HepG2 (cell line): Measurements from ENCODE around the gene PLEKHM2. TPM values are rescaled to one million over a fixed set of nuclear protein-coding genes. Genes with fewer than 3 reads are reported as not detected.

Experiments used
- HNRNPUL1 ChIP-seq: fragments of 200-400 bp; formaldehyde crosslinking; IDR thresholded peaks from 2 replicates; pipeline ENCODE4 v1.6.1; 2017; ENCODE audit warnings: low read depth, mild to moderate bottlenecking, low read length, moderate library complexity
- MAFG ChIP-seq: sonication (generic); formaldehyde crosslinking; IDR thresholded peaks from 2 replicates; pipeline ENCODE4 v1.5.1; 2020; ENCODE audit warnings: mild to moderate bottlenecking, missing genetic modification reagents
- MYC ChIP-seq: sonication (generic); formaldehyde crosslinking; IDR thresholded peaks from 2 replicates; pipeline ENCODE4 v1.9.0; 2021; ENCODE audit warnings: missing genetic modification reagents, borderline replicate concordance
- RBM39 ChIP-seq: fragments of 200-400 bp; formaldehyde crosslinking; IDR thresholded peaks from one replicate; pipeline ENCODE4 v1.6.1; 2018; ENCODE audit warnings: antibody characterized with exemption, mild to moderate bottlenecking, low read depth, low read length; ENCODE audit not compliant: poor library complexity, severe bottlenecking
- SKI ChIP-seq: fragments of 450-650 bp; IDR thresholded peaks from one replicate; pipeline ENCODE4 v1.6.1; 2018; ENCODE audit warnings: mild to moderate bottlenecking; ENCODE audit not compliant: partially characterized antibody
- SNRNP70 ChIP-seq: fragments of 200-400 bp; formaldehyde crosslinking; IDR thresholded peaks from 2 replicates; pipeline ENCODE4 v1.6.1; 2017; ENCODE audit warnings: mild to moderate bottlenecking, low read depth, low read length, moderate library complexity
- TBX3 ChIP-seq: fragments of 450-650 bp; IDR thresholded peaks from 2 replicates; pipeline ENCODE4 v1.6.1; 2017; ENCODE audit warnings: antibody characterized with exemption, mild to moderate bottlenecking, inconsistent platforms, borderline replicate concordance
- ZBTB42 ChIP-seq: sonication (generic); formaldehyde crosslinking; IDR thresholded peaks from 2 replicates; pipeline ENCODE4 v1.5.0; 2020; ENCODE audit warnings: mild to moderate bottlenecking, missing genetic modification reagents
- ZNF230 ChIP-seq: sonication (generic); formaldehyde crosslinking; IDR thresholded peaks from 2 replicates; pipeline ENCODE4 v1.4.0; 2020; ENCODE audit warnings: mild to moderate bottlenecking, missing genetic modification reagents
- ZNF234 ChIP-seq: sonication (generic); formaldehyde crosslinking; conservative IDR thresholded peaks from 2 replicates; pipeline ENCODE4 v1.5.1; 2020; ENCODE audit warnings: mild to moderate bottlenecking, missing genetic modification reagents
- ZNF296 ChIP-seq: sonication (generic); formaldehyde crosslinking; conservative IDR thresholded peaks from 2 replicates; pipeline ENCODE4 v1.5.0; 2020; ENCODE audit warnings: mild to moderate bottlenecking, missing genetic modification reagents
- ZNF558 ChIP-seq: sonication (generic); formaldehyde crosslinking; IDR thresholded peaks from 2 replicates; pipeline ENCODE4 v1.9.0; 2022; ENCODE audit warnings: mild to moderate bottlenecking, missing genetic modification reagents, borderline replicate concordance
- ZNF607 ChIP-seq: sonication (generic); formaldehyde crosslinking; IDR thresholded peaks from 2 replicates; pipeline ENCODE4 v1.5.1; 2020; ENCODE audit warnings: missing genetic modification reagents, mild to moderate bottlenecking, borderline replicate concordance
- ZNF619 ChIP-seq: sonication (generic); formaldehyde crosslinking; IDR thresholded peaks from 2 replicates; pipeline ENCODE4 v1.4.0; 2020; ENCODE audit warnings: mild to moderate bottlenecking, missing genetic modification reagents
- polyA plus RNA-seq, 8 experiments: library from polyadenylated mRNA; depleted of rRNA in 3 of 8; stranded (reverse) in 7 of 8; unstranded in 1 of 8; fragments of >200 nt; fragmentation: Illumina TruSeq in 4 of 8; extraction: Trizol in 4 of 8; gene quantifications; 2 replicates each; pipeline versions ENCODE4 v1.2.1 to v1.2.3, GENCODE V29; 2011 to 2016; ENCODE audit warnings: low read depth in 4 of 8, missing spikeins in 1 of 8, mixed read lengths in 1 of 8; ENCODE audit not compliant: insufficient read depth in 1 of 8
- total RNA-seq, 5 experiments: library from RNA; depleted of rRNA; stranded (reverse); fragments of >200 nt; fragmentation: Illumina TruSeq; extraction: Trizol; gene quantifications; 2 replicates each; pipeline ENCODE4 v1.2.3, GENCODE V29; 2016; ENCODE audit warnings: low read depth in 1 of 5
- TF ChIP-seq, protein P1 (sequence below): sonication (generic); IDR thresholded peaks from 2 replicates; pipeline ENCODE4 v1.6.1; 2016; ENCODE audit warnings: low read depth, borderline replicate concordance
- TF ChIP-seq, protein P2 (sequence below): sonication (generic); formaldehyde crosslinking; IDR thresholded peaks from 2 replicates; pipeline ENCODE4 v1.5.0; 2020; ENCODE audit warnings: mild to moderate bottlenecking, missing genetic modification reagents
- TF ChIP-seq, protein P3 (sequence below): fragments of 450-650 bp; IDR thresholded peaks from 2 replicates; pipeline ENCODE4 v1.6.1; 2016
- TF ChIP-seq, protein P4 (sequence below): sonication (generic); formaldehyde crosslinking; IDR thresholded peaks from 2 replicates; pipeline ENCODE4 v1.4.0; 2020; ENCODE audit warnings: mild to moderate bottlenecking, missing genetic modification reagents
- TF ChIP-seq, protein P5 (sequence below): sonication (generic); formaldehyde crosslinking; IDR thresholded peaks from 2 replicates; pipeline ENCODE4 v1.4.0; 2020; ENCODE audit warnings: mild to moderate bottlenecking, missing genetic modification reagents

The PLEKHM2 gene
- total and polyA plus RNA-seq, 2 of the 13 experiments (the other 11 are each of a cell fraction or from before 2014, with no cell fraction given), result 16.5 to 27.3 TPM

DNA sequence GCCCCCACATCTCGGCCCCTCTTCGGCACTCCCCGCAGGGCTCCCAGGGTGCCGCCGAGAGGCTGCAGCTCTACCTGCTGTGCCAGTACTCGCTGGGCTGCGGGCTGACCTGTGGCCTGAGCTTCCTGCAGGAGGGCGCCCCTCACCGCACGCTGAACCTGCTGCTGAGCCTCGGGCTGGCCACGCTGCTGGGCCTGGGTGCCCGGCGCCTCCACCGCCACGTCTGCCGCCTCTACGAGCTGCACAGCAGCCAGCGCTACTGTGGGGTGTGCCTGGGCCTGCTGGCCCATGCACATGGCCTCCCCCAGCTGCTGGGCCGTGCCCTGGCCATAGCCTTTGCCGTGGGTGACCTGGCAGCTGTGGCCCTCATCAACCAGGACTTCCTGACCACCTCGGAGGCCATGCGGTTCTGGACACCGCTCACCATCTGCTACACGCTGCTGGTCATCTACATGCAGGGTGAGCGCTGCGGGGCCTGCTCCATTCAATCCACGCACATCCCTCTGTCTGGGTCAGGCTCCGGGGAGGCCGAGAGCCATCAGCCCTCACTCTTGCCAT lies 60.1 kb downstream of the PLEKHM2 start (continued):
- TF ChIP-seq, protein P1, sequence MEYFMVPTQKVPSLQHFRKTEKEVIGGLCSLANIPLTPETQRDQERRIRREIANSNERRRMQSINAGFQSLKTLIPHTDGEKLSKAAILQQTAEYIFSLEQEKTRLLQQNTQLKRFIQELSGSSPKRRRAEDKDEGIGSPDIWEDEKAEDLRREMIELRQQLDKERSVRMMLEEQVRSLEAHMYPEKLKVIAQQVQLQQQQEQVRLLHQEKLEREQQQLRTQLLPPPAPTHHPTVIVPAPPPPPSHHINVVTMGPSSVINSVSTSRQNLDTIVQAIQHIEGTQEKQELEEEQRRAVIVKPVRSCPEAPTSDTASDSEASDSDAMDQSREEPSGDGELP, result no peak
- peak; percentile 54; the same call in 1 of the 2 replicates for TF ChIP-seq ZNF607
- no peak for TF ChIP-seq ZNF619 (CRISPR knock-in tag)
- no peak for TF ChIP-seq HNRNPUL1
- no peak for TF ChIP-seq MAFG (CRISPR knock-in tag)
- no peak for TF ChIP-seq ZNF296
- no peak for TF ChIP-seq ZNF230
- TF ChIP-seq, protein P2, sequence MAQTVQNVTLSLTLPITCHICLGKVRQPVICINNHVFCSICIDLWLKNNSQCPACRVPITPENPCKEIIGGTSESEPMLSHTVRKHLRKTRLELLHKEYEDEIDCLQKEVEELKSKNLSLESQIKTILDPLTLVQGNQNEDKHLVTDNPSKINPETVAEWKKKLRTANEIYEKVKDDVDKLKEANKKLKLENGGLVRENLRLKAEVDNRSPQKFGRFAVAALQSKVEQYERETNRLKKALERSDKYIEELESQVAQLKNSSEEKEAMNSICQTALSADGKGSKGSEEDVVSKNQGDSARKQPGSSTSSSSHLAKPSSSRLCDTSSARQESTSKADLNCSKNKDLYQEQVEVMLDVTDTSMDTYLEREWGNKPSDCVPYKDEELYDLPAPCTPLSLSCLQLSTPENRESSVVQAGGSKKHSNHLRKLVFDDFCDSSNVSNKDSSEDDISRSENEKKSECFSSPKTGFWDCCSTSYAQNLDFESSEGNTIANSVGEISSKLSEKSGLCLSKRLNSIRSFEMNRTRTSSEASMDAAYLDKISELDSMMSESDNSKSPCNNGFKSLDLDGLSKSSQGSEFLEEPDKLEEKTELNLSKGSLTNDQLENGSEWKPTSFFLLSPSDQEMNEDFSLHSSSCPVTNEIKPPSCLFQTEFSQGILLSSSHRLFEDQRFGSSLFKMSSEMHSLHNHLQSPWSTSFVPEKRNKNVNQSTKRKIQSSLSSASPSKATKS (CRISPR knock-in tag), result no peak
- TF ChIP-seq, protein P3, sequence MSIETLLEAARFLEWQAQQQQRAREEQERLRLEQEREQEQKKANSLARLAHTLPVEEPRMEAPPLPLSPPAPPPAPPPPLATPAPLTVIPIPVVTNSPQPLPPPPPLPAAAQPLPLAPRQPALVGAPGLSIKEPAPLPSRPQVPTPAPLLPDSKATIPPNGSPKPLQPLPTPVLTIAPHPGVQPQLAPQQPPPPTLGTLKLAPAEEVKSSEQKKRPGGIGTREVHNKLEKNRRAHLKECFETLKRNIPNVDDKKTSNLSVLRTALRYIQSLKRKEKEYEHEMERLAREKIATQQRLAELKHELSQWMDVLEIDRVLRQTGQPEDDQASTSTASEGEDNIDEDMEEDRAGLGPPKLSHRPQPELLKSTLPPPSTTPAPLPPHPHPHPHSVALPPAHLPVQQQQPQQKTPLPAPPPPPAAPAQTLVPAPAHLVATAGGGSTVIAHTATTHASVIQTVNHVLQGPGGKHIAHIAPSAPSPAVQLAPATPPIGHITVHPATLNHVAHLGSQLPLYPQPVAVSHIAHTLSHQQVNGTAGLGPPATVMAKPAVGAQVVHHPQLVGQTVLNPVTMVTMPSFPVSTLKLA, result no peak
- TF ChIP-seq, protein P4, sequence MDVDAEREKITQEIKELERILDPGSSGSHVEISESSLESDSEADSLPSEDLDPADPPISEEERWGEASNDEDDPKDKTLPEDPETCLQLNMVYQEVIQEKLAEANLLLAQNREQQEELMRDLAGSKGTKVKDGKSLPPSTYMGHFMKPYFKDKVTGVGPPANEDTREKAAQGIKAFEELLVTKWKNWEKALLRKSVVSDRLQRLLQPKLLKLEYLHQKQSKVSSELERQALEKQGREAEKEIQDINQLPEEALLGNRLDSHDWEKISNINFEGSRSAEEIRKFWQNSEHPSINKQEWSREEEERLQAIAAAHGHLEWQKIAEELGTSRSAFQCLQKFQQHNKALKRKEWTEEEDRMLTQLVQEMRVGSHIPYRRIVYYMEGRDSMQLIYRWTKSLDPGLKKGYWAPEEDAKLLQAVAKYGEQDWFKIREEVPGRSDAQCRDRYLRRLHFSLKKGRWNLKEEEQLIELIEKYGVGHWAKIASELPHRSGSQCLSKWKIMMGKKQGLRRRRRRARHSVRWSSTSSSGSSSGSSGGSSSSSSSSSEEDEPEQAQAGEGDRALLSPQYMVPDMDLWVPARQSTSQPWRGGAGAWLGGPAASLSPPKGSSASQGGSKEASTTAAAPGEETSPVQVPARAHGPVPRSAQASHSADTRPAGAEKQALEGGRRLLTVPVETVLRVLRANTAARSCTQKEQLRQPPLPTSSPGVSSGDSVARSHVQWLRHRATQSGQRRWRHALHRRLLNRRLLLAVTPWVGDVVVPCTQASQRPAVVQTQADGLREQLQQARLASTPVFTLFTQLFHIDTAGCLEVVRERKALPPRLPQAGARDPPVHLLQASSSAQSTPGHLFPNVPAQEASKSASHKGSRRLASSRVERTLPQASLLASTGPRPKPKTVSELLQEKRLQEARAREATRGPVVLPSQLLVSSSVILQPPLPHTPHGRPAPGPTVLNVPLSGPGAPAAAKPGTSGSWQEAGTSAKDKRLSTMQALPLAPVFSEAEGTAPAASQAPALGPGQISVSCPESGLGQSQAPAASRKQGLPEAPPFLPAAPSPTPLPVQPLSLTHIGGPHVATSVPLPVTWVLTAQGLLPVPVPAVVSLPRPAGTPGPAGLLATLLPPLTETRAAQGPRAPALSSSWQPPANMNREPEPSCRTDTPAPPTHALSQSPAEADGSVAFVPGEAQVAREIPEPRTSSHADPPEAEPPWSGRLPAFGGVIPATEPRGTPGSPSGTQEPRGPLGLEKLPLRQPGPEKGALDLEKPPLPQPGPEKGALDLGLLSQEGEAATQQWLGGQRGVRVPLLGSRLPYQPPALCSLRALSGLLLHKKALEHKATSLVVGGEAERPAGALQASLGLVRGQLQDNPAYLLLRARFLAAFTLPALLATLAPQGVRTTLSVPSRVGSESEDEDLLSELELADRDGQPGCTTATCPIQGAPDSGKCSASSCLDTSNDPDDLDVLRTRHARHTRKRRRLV (CRISPR knock-in tag), result no peak
- 0 out of 2 replicates have a peak, but pooled peaks have one; percentile 43 for TF ChIP-seq ZNF558 (CRISPR knock-in tag)
- TF ChIP-seq ZBTB42 (CRISPR knock-in tag), result no peak
- peak; percentile 56; the same call in 1 of the 2 replicates for TF ChIP-seq MYC (CRISPR knock-in tag)
- TF ChIP-seq SKI, result no peak
- TF ChIP-seq, protein P5, sequence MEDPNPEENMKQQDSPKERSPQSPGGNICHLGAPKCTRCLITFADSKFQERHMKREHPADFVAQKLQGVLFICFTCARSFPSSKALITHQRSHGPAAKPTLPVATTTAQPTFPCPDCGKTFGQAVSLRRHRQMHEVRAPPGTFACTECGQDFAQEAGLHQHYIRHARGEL (CRISPR knock-in tag), result no peak
- TF ChIP-seq SNRNP70, result no peak
- TF ChIP-seq ZNF234, result no peak
- no peak for TF ChIP-seq RBM39
- TF ChIP-seq TBX3, result no peak
